RCC 7860 (cell line): ENCODE data around the gene SSUH2.
"Not testable (repeated sequence)": the region's sequence is repeated elsewhere in the genome, so short reads cannot be mapped to it uniquely, and the experiment has no call there.

Source experiments
- DNase-seq: peaks from one replicate; pipeline ENCODE4 v3.0.0-alpha.2; 2015; ENCODE audit warnings: low spot score
- FAIRE-seq: peaks from 2 replicates; lab custom pipeline; 2012; peaks lifted over from hg19 to GRCh38; lab: Jason Lieb, UNC

Gene SSUH2

GRCh38 chr3:8593021-8593827 lies 51.4 kb downstream of the SSUH2 start:
- no peak for DNase-seq
- FAIRE-seq = no peak

- no peak for DNase-seq
- no peak for FAIRE-seq
Measured at GRCh38 chr3:8589880-8590556, 54.6 kb downstream of the SSUH2 start.

DNA sequence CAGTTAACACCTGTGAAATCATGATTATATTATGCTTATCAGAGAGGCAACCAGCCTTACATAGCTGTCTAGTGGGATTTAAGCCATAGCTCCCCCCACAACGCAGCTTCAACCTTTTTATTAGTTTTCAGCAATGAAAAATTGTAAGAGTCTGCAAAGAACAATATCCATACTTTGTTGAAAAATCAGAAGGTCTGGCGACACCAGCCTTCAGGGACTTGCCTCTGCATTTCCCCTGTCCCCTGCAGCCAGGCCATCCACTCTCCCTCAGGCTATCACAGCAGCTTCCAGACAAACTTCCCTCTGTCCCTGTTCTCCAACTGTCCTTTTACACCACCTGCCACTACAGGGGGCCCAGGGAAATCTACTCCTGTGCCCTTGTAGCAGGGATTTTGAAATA lies 59.9 kb downstream of the SSUH2 start:
- FAIRE-seq (no peak), DNase-seq (no peak)

- FAIRE-seq (no peak), DNase-seq (no peak)
Measured at GRCh38 chr3:8581806-8582445, 62.7 kb downstream of the SSUH2 start.

- FAIRE-seq (no peak), DNase-seq (no peak)
Measured at GRCh38 chr3:8581373-8581772, 63.2 kb downstream of the SSUH2 start.

GRCh38 chr3:8580434-8580833 lies 64.2 kb downstream of the SSUH2 start:
- not testable (repeated sequence) for FAIRE-seq, DNase-seq

- no peak for FAIRE-seq
Measured at GRCh38 chr3:8579943-8580342, 64.7 kb downstream of the SSUH2 start.

GRCh38 chr3:8579096-8579495 lies 65.5 kb downstream of the SSUH2 start:
- DNase-seq (no peak), FAIRE-seq (no peak)

More at GRCh38 chr3:8579943-8580342, 64.7 kb downstream of the SSUH2 start:
- DNase-seq = no peak

GRCh38 chr3:8578282-8578681 lies 66.3 kb downstream of the SSUH2 start:
- FAIRE-seq (no peak), DNase-seq (no peak)

DNA sequence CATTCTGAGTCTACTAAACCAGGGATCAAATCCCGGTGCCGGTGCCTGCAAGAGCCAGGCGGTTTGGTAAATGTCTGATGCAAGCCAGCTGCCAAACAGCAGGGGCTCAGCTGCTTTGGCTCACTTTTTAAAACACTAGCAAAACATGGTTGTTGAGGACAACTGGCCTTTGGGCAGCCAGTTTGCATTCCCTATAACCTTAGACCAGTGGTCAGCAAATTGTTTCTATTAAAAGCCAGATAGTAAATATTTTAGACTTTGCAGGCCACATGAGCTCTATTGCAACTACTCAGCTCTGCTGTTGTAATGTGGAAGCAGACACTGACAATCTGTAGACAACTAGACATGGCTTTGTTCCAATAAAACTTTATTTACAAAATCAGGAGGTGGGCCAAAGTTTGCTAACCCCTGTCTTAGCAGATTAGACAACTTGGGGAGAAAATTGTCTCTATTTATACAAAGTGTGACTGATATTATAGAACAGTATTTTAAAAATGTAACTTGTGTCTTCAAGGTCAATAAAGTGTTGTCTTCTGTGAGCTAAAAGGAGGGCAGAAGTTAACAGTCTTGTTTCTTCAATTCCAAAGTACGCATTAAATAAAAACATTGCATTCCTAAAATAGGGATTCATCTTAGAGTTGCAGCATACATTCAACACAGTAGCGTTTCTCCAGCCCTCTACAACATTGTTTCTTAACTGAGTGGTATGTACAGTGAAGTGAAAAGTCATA lies 67.6 kb downstream of the SSUH2 start:
- no peak for DNase-seq
- no peak for FAIRE-seq

GRCh38 chr3:8576436-8576835 lies 68.2 kb downstream of the SSUH2 start:
- DNase-seq (no peak), FAIRE-seq (no peak)

DNA sequence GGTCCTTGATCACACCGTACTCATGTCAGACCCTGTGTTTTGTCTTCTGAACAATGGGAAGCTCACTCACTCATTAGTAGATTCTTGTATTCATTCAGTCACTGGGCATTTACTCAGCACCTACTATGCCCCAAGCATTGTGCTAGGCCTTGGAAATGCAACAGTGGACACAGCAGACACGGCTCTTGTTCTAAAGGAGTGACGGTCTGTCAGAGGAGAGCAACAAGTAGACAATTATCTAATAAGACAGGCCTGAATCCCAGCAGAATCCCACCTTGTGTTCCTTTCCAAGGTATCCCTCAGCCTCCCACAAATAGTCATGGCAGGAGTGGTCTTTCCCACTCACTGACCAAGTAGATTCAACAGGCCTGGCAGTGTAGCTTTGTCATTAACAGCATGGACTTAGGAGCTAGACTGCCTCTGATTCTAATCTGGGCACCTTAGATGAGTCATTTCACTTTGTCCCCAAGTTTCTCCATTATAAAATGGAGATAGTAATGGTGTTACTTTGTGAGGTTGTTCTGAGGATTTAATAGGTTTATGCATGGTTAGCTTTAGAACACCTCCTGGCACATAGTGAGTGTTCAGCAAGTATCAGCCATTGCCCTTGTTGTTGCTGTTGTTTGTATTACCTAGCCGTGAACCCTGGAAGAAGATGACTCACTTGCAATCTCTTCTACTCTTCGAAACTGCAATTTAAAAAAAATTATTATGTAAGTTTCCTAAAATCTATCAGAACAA lies 69.1 kb downstream of the SSUH2 start:
- DNase-seq (peak; percentile 11), FAIRE-seq (no peak)

- no peak for DNase-seq
- no peak for FAIRE-seq
Measured at GRCh38 chr3:8574670-8575322, 69.8 kb downstream of the SSUH2 start.

GRCh38 chr3:8574040-8574669 lies 70.4 kb downstream of the SSUH2 start:
- no peak for FAIRE-seq
- DNase-seq = no peak

GRCh38 chr3:8573342-8573926 lies 71.2 kb downstream of the SSUH2 start:
- no peak for DNase-seq
- no peak for FAIRE-seq

GRCh38 chr3:8571256-8571655 lies 73.3 kb downstream of the SSUH2 start:
- no peak for FAIRE-seq

More at GRCh38 chr3:8571256-8571655, 73.3 kb downstream of the SSUH2 start:
- DNase-seq = no peak
